Measurements from ENCODE around the gene FBXL16.

- no peak for TF ChIP-seq CTCF (IDR thresholded peaks at IDR 0.05; ENCODE audit: extremely low read depth in 1 of 2, insufficient read depth in 1 of 2, low read depth in 1 of 2, low read length in 2 of 2)
- TF ChIP-seq MYC (IDR thresholded peaks at IDR 0.05; ENCODE audit: low read depth, low read length) = no peak
- TF ChIP-seq MAX (IDR thresholded peaks at IDR 0.05; ENCODE audit: insufficient read depth, insufficient read length) = no peak
- TF ChIP-seq POLR2AphosphoS5 (IDR thresholded peaks at IDR 0.05; ENCODE audit: insufficient read depth, low read depth, low read length) = no peak
- no peak for TF ChIP-seq EZH2 (IDR thresholded peaks at IDR 0.05; ENCODE audit: borderline replicate concordance, low read depth, low read length, severe bottlenecking)
- TF ChIP-seq POLR2A (IDR thresholded peaks at IDR 0.05; ENCODE audit: low read depth, low read length) = no peak
These were observed 3.3 kb downstream of the FBXL16 start for GRCh38 chr16:702341-702740.
